Fibroblast of skin of right biceps (primary cell): ENCODE data around the gene CAMTA1.
A peak's percentile ranks its signal among the peaks of the same experiment; 100 is the strongest.
"Not testable (repeated sequence)": the region's sequence is repeated elsewhere in the genome, so short reads cannot be mapped to it uniquely, and the experiment has no call there.

Experiments
- DNase-seq: peaks from one replicate; pipeline ENCODE4 v3.0.0-alpha.2; 2013

Gene CAMTA1

DNA sequence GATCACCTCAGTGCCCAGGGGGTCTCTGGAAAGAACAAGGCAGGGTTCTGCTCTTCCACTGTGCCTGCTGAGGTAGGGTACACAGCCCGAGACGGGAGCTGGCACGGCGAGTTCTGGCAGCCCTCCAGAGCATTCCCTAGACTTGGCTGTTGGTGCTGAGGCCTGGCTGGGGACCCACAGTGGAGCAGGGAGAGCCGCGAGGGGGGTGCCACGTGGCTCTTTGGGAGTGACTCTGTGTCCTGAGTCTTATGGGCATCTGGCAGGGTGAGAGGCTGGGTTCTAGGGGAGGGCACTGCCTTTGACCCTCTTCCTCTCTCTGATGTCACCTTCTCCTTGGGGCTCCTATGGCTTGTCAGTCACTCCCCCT, 336.4 kb downstream of the CAMTA1 start:
- no peak for DNase-seq

DNA sequence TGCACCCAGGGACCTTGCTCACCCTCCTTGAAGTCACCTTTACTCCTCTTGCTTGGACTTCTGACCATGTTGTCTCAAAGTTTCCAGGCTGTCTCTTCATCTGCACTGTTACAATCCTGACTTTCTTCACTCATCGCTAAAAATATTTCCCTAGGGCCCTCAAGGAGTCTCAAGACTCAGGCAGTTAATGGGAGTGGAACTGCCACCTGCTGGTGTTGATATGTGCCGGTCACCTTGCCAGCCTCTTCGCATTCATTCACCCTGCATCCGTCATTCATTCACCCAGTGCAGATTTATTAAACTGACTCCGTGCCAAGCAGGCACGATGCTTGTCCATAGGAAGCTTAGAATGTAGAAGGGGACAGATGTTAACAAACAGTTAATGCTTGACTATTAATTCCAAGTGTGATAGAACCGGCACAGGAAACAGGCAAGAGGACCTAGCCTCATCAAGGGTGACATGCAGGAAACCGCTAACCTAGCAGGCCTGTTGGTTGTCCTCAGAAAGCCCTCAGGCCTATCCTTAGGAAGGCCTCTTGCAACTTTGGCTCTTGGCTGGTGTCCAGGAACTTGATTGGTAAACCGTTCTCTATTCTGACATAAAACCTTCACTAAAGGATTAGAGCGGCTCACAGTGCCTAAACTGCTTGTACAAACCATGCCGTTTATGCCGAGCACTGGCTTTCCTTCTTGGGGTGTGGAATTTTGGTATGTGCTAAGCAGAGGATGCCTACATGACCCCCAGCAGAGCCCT, 342.2 kb downstream of the CAMTA1 start:
- DNase-seq, result no peak

DNA sequence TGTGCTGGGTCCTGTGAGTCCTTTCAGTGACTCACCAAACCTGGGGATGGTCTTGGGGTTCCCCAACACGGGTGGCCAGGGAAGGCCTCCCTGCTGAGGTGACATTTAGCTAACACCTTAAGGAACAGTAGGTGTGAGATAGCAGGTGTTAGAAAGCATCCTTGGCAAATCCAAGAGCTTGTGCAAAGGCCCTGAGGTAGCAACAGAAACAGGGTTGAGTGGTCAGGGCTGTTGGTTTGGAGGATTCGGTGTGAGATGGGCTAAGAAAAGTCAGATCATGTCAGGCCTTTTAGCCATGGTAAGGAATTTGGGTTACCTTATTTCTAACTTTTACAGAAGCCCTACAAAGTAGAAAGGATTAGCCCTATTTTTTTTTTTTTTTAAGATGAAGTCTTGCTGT, 343.0 kb downstream of the CAMTA1 start:
- no peak for DNase-seq

DNA sequence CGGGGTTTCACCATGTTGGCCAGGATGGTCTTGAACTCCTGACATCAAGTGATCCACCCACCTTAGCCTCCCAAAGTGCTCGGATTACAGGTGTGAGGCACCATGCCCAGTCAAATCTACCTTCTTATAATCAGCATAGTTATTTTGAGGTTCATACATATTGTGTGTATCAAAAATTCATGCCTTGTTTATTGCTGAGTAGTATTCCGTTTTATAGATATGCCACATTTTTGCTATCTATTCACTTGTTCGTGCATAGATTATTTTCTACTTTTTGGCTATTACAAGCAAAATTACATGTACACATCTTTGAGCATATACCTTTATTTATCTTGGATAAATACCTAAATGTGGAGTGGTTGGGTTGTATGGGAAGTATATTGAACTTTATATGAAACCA, 344.9 kb downstream of the CAMTA1 start:
- DNase-seq, result no peak

DNA sequence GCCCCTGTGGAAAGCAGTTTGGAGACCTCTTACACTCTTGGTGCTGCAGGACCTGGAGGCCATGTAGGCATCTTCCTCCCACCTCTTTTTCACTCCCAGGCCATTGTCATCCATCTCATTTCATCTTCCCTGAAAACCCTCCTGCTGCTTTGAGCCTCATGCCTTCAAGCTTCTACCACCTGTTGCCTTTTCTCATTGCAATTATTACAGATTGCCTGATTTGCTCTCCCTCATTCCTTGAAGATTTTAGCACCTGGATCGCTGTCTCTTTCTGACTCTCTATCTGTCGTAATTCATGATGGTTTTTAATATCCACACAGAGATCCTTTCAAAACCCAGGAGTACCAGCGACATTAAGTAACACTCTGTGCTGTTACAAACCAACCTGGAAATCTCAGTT, 350.2 kb downstream of the CAMTA1 start:
- no peak for DNase-seq

DNA sequence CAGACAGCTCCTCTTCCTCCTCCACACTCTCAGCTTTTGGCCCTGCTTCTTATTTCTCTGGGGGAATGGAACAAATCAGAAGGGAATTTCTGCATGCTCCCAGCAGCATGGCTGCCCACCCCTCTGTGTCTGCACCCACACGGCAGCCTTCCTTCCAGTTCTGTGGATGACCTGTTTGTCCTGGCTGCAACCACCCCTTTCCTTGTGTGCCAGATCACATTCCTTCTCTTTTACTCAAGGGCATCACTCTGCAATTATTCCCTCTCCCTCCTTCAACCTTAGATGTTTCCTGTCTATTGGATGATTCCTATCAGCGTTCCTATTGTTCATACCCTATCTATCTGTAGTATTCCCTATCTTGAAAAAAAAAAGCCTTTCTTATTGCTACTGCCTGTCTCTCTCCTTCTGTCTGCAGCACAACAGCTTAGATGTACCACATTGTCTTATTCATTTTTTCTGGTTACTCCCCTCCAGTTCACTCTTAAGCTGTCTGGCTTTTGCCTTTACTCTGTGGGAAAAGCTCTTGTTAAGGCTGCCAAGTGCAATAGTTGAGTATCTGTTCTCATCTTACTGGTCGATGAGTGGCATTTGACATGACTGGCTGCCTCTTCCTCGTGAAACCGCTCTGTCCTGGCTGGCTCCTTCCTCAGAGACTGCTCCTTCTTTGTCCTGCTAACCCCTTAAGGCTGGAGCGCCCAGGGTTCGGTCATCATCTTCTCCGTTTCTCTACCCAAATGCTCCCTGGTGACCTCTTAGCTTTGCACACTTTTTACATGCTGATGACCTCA, 351.1 kb downstream of the CAMTA1 start:
- DNase-seq, result peak; percentile 18

DNA sequence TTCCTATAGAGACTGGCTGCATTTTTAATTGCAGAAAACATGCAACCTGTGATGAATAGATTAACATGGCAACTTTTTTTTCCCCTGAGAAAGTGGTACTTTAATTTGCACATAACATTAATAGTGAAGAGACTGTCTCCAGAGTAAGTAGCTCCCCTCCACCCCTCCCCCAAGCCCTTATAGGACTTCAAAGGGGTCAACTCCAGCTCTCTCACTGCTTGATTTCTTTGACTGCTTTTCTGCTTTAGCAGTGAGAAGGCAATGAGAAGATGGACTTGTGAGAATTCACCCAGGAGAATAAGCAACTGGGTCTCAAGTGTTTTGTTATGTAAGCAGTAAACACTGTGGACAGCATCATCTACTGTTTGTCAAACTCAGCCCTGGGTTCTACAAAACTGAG, 355.0 kb downstream of the CAMTA1 start:
- DNase-seq, result no peak

DNA sequence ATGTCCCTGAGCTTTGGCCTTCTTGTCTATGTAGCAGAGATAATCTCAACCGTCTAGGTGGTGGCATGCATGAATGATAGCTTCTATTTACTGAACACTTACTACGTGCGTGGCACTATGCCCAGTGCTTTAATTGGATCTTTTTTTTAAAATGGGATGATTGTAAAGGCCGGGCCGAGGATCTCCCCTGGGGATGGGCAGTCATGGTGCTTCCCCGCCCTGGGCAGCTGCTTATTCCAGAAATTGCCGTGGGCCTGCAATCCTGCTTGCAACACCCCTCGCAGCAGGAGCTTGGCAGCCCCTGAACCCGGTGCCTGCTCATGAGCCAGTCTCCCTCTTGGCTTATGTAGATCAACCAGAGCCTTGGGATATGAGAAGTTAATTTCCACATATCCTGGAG, 360.7 kb downstream of the CAMTA1 start:
- no peak for DNase-seq

DNA sequence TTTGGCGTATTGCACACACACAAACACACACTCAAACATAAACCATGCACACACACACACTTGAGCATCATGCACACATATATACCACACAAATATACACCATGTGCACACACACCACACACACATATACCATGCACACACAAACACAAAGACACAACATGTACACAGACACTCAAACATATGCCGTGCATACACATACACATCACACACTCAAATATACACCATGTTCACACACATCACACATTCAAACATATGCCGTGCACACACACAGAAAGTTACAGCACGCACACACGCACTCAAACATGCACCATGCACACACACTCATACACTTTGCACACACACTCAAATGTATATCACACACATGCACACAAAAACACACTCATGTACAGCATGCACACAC, 361.5 kb downstream of the CAMTA1 start:
- DNase-seq, result no peak

DNA sequence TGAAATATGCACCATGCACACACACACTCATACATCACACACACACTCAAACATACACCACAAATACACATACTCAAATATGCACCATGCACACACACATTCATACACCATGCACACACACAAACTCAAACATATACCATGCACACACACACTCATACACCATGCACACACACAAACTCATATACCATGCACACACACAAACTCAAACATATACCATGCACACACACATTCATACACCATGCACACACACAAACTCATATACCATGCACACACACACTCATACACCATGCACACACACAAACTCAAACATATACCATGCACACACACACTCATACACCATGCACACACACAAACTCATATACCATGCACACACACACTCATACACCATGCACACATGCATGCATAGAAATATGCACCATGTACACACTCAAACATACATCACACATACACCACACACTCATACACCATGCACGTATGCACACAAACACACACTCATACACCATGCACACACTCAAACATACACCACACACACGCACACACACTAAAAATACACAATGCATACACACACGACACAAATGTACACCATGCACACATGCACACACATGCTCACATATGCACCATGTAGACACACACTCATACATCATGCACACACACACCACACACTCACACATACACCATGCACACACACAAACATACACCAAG, 362.5 kb downstream of the CAMTA1 start:
- not testable (repeated sequence) for DNase-seq

DNA sequence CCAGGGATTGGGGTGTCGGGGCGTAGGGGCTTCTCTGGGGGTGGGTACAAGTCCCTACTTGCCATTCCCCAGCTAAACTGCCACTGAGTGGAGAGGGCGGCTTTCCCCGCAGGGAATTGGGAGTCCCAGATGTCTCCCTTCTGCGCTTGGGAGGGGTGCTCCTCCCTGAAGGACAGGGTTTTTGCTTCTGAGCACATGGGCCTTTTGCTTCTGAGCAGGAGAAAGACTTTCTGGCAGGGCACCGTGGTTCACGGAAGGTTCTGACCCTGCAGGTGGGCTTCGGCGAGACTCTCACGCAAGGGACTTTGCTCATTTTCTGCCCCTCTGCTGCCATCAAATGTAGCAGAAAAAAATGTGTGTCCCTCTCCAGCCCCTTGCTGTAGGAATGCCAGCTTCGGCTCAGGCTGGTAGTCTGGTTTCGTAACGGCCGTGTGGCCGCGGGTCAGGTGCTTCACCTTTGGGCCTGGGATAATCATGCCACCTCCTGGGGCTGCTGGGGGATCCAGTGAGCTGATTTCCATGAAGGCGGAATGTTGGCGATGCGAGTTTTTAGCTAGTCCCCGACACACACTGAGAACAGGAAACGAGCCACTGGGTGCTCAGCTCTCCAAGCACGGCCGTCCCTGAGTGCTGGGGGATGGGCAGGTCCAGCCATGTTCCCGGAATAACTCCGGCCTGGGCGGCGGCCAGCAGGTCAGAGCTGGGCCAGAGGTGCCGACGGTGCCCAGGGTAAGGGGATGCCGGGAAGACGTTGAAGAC, 364.0 kb downstream of the CAMTA1 start:
- DNase-seq, result peak; percentile 29

DNA sequence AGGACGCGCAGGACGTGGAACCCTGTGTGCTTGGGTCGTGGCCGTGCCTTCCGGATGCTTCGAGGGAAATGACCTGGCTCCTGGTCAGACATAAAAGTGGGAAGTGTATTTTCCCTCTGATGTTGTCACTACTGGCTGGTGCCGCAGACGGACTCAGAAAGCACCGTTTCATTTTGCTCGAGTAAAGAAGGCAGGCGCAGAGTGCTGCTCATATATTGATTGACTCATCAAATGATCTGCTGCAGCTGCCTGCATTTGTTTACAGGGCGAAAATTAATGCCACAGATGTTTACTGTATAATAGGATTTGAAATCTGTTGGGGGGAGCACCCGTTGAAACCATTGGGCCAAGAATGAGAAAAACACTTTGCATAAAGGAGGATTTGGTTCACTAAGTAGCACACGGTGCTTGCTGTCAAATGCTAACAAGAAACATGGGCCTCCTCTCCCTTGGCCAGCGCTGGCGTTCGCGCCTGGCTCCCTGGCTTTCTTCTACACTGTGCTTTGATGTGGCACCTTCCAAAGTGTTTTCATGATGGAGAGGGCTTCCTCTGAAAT, 365.5 kb downstream of the CAMTA1 start:
- DNase-seq, result no peak

DNA sequence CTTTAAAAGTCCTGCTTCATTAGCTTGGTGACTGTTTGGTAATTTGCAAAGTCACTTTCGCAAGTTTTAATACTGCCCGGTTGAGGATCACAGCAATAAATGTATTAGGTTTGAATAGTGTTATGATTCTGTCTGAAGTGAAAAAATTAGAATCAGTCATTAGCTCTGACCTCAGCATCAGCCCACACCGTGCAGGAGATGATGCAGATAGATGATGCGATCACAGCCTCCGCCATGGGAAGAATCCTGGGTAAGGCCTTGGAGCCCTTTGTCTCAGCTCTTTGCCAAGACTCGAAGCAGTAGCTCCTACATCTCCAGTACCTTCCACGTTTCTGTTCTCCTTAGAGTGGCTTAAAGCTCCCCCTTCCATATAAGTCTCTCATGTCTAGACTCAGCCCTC, 366.7 kb downstream of the CAMTA1 start:
- no peak for DNase-seq

DNA sequence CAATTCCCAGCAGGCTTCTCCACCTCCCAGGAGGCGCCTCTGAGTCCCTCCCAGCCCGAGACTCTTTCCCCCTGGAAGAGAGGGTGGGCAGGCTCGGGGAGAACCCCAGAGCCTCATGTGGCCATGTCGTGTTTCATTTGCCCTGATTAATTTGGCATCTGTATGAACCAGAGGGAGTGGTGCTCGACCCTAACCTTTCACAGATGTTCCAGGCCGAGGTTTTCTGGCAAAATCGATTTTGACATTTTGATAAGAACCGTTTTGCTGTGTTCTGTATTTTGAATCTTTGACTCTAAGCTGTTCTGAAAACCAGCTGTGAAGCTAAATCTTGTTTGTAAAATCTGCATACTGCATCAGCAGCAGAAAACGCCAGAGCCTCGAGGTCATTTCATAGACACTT, 367.4 kb downstream of the CAMTA1 start:
- no peak for DNase-seq

DNA sequence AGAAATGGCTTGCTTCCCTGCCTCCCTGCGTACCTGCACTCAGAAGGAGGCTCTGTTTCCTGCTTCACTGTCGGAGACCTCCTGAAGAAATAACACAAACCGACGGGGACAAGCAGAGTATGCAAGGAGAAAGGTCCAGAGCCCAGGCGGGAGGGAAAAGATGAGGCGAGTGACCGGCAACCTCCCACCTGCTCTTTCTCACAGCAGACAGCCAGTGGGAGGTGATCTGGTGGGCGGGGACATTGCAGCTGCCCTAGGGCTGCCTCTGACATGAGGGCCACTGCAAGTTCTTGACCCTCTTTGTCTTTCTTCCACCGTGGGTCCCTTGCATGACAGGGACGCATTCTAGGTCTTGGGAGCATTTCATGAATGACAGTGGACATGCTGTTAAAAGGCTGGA, 368.2 kb downstream of the CAMTA1 start:
- no peak for DNase-seq

DNA sequence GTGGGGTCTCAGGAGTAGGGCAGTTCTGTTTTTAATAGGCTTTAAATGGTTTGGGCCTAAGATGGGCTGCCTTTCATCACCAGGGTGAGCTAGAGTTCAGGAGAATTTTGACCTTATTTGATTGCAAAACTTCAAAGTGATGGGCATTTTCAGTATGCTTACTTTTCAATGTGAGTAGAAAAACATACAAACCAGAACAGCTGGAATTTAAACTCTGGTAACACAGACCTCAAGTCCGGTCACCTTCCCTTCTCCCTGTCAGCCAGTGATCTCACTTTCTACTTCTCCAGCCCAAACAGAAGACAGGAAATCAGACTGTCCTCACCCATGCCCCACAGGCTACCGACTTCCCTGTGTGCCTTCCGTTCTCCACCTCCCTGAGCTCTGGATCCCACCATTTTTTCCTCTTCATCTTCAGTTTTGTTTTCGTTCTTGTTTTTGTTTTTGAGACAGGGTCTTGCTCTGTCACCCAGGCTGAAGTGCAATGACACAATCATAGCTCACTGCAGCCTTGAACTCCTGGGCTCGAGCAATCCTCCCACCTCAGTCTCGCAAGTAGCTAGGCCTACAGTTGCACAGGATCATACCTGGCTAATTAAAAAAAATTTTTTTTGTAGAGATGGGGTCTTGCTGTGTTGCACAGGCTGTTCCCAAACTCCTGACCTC, 374.0 kb downstream of the CAMTA1 start:
- no peak for DNase-seq

DNA sequence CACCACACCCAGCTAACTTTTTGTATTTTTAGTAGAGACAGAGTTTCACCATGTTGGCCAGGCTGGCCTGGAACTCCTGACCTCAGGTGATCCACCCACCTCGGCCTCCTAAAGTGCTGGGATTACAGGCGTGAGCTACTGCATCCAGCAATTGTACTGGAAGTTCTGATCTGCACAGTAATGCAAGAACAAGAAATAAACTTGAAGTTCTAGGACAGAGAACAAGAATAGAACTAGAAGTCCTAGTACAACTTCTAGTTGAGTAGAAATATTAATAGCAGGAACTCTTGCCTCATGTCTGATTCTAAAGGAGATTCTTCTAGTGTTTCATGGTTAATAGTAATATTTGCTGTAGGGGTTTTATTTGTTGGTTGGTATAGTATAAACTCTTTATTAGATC, 383.3 kb downstream of the CAMTA1 start:
- not testable (repeated sequence) for DNase-seq

DNA sequence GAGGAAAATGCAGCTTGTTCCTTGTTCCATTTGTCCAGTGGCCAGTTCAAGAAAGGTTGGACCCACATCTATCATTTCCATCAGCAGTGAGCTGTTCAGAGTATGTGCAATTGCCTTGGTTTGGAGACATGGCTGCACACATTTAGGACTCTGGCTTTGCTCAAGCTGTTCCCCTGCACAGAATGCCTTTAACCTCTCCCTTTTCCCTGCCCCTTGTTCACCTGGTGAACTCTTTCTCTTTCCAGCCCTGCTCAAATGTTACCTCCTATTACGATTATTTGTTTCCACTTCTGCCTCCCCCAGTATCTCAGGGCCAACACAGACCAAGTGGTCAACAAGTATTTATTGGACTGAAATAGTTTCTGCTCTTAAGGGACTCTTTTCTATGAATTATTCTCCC, 385.9 kb downstream of the CAMTA1 start:
- DNase-seq, result no peak

DNA sequence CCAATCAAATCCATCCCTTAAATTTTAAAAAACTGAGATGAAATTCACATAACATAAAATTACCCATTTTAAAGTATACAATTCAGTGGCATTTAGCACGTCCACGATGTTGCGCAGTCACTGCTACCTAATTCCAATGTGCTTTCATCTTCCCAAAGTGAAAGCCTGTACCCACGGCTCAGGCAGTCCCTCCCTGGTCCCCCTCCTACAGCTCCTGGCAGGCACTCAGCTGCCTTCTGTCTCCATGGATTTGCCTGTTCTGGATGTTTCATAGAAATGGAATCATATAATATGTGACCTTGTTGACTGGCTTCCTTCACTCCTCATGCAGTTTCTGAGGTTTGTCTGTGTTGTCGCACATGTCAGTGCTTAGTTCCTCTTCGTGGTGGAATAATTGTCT, 386.3 kb downstream of the CAMTA1 start:
- no peak for DNase-seq

DNA sequence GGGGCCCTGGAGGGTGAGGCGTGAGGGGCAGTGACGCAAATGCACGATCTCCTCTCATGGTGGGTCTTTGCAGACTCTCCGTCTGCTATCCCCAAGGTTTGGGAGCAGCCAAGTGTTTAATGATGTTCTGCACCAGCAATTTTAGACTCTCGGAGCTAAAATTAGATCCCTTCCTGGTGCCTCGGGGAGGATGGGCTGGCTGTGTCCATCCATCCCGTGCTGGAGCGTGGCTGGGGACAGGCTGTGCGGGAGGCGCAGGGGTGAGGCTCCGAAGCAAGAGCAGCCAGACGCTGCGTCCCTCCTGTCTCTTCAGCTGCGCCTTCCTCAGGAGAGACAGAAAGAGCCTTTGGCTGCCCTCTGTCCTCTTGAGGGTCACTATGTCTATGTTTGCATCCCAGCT, 387.6 kb downstream of the CAMTA1 start:
- no peak for DNase-seq

DNA sequence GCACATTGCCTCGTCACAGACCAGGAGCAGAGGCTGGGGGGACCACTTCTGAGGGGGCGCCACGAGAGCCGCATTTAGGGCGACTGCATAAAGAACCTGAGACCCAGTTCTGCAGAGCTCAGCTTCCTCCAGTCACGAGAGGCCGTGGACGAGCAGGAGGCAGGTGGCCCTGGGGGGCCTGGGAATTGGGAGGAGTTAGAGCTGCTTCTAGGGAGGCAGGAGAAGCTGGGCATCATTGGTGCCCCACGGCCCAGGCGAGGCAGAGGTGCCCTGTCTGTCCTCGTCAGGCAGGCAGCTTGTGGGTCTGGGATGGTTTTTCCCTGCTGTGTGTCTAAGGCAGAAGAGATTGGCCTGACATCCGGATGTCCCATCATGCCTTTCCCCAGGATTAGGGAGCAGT, 389.3 kb downstream of the CAMTA1 start:
- DNase-seq, result no peak
